Panc1 (cell line): ENCODE measurements around the gene INPP4B. TPM values are rescaled to one million over a fixed set of nuclear protein-coding genes. Genes with fewer than 3 reads are reported as not detected.

Experiments used
- ATAC-seq: fragments of 200-7000 bp; cut with Tn5 transposase; 2 replicates; pipeline ENCODE4 v1.9.1; 2020; ENCODE audit warnings: mild to moderate bottlenecking, moderate library complexity
- BruUV-seq: library from RNA; stranded (reverse); fragments of 400-500 nt; replicated peaks from 2 replicates; lab custom pipeline; 2021; lab: Mats Ljungman, UMichigan
- CTCF ChIA-PET: fragments of 300-600 bp; sonication (Branson Sonifier 250); formaldehyde crosslinking; loops from one replicate; lab custom pipeline; 2022; ENCODE audit warnings: antibody characterized with exemption; lab: Charles Lee
- POLR2A ChIA-PET: fragments of 300-600 bp; sonication (Branson Sonifier 250); formaldehyde crosslinking; loops from one replicate; lab custom pipeline; 2022; ENCODE audit warnings: antibody characterized with exemption; lab: Charles Lee
- DNase-seq: peaks from one replicate; pipeline ENCODE4 v3.0.0-alpha.2; 2010; ENCODE audit warnings: low read depth, low spot score
- H3K27ac ChIP-seq: 2 replicates; pipeline ENCODE4 v1.5.1; 2011; ENCODE audit warnings: mild to moderate bottlenecking, low read length, inconsistent platforms
- H3K27me3 ChIP-seq: fragments of 200-500 bp; sonication (Bioruptor generic); 2 replicates; pipeline ENCODE4 v1.6.0; 2014; ENCODE audit warnings: low read length, inconsistent platforms; ENCODE audit not compliant: control insufficient read depth, insufficient read depth
- H3K36me3 ChIP-seq: fragments of 200-500 bp; sonication (Bioruptor generic); 2 replicates; pipeline ENCODE4 v1.5.1; 2014; ENCODE audit warnings: inconsistent platforms, mild to moderate bottlenecking, low read length, moderate library complexity; ENCODE audit not compliant: control insufficient read depth, insufficient read depth
- H3K4me1 ChIP-seq: 2 replicates; pipeline ENCODE4 v1.5.1; 2011; ENCODE audit warnings: inconsistent platforms, mild to moderate bottlenecking, low read length, moderate library complexity; ENCODE audit not compliant: control insufficient read depth, insufficient read depth
- H3K4me3 ChIP-seq, 2 experiments: 2 replicates each; pipeline ENCODE4 v1.5.1; 2011 to 2012; ENCODE audit warnings: low read depth in 2 of 2, low read length in 2 of 2, mild to moderate bottlenecking in 2 of 2, inconsistent platforms in 1 of 2, moderate library complexity in 1 of 2
- H3K9me3 ChIP-seq: fragments of 200-500 bp; sonication (Bioruptor generic); 2 replicates; pipeline ENCODE4 v1.5.1; 2014; ENCODE audit warnings: low read depth, mild to moderate bottlenecking, inconsistent platforms, low read length, moderate library complexity; ENCODE audit not compliant: control insufficient read depth, insufficient read depth
- CTCF ChIP-seq: fragments of 450-650 bp; IDR thresholded peaks from 2 replicates; pipeline ENCODE4 v1.5.1; 2017; ENCODE audit warnings: mild to moderate bottlenecking
- POLR2AphosphoS5 ChIP-seq: IDR thresholded peaks from 2 replicates; pipeline ENCODE4 v1.6.1; 2012; ENCODE audit warnings: mild to moderate bottlenecking, low read depth, low read length, moderate library complexity
- SIN3A ChIP-seq: IDR thresholded peaks from 2 replicates; pipeline ENCODE4 v1.6.1; 2012; ENCODE audit warnings: low read depth, mild to moderate bottlenecking, low read length, moderate library complexity, borderline replicate concordance; ENCODE audit not compliant: insufficient read depth
- TCF7L2 ChIP-seq: IDR thresholded peaks from 2 replicates; pipeline ENCODE4 v1.6.1; 2011; ENCODE audit warnings: mild to moderate bottlenecking, low read depth, low read length, inconsistent platforms
- in situ Hi-C: cut with HindIII; loops from 2 replicates; pipeline ENCODE4 v1.10.0; 2016; ENCODE audit warnings: low sequenced_read_pairs, low pct_unique_long_range_greater_than_20kb
- intact Hi-C: fragments of 100-400 bp; cut with micrococcal nuclease; formaldehyde crosslinking; loops from one replicate; pipeline ENCODE4 v1.10.0; 2022; ENCODE audit not compliant: unreplicated experiment
- total RNA-seq: library from RNA; stranded (reverse); gene quantifications from one replicate; pipeline ENCODE4 v1.2.1, GENCODE V29; 2021; ENCODE audit not compliant: unreplicated experiment
- TF ChIP-seq, protein P1 (sequence below), 2 experiments: IDR thresholded peaks; 2 replicates each; pipeline ENCODE4 v1.6.1; 2011 to 2012; ENCODE audit warnings: low read depth in 2 of 2, control low read depth in 1 of 2, low read length in 1 of 2, mild to moderate bottlenecking in 1 of 2, moderate library complexity in 1 of 2; ENCODE audit not compliant: insufficient read depth in 1 of 2

The INPP4B gene
- total RNA-seq, 1 experiment from 2014 or later = 4.5 TPM

DNA sequence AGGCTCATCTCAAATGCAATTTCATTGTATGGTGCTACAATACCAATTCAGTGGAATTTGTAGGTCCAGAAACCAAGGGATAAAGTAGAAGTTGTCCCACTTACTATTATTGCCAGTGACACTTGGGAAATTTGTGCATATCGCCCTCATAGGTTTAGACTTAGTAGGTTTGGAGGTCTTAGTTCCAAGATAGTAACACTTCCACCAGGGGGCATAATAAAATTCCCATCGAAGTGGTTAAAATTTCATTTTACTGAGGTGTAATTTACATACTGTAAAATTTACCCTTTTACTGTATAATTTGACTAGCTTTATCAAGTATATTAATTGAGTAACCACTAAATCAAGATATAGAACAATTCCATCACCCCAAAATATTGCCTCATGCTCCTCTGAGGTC, 174.6 kb downstream of the INPP4B start:
- Histone ChIP-seq H3K27me3 (no peaks in the 10 kb centered on the region), H3K9me3 (no peaks in the 10 kb centered on the region), H3K4me3 (no peak overlapping the region), H3K36me3 (no peaks in the 10 kb centered on the region), H3K4me1 (no peaks in the 10 kb centered on the region), H3K27ac (no peak overlapping the region)
- DNase-seq = no peak
- CTCF ChIA-PET = no interaction called here
- no peak for TF ChIP-seq SIN3A
- no peak for TF ChIP-seq POLR2AphosphoS5
- no peak for TF ChIP-seq TCF7L2
- TF ChIP-seq CTCF = no peak
- TF ChIP-seq, protein P1, sequence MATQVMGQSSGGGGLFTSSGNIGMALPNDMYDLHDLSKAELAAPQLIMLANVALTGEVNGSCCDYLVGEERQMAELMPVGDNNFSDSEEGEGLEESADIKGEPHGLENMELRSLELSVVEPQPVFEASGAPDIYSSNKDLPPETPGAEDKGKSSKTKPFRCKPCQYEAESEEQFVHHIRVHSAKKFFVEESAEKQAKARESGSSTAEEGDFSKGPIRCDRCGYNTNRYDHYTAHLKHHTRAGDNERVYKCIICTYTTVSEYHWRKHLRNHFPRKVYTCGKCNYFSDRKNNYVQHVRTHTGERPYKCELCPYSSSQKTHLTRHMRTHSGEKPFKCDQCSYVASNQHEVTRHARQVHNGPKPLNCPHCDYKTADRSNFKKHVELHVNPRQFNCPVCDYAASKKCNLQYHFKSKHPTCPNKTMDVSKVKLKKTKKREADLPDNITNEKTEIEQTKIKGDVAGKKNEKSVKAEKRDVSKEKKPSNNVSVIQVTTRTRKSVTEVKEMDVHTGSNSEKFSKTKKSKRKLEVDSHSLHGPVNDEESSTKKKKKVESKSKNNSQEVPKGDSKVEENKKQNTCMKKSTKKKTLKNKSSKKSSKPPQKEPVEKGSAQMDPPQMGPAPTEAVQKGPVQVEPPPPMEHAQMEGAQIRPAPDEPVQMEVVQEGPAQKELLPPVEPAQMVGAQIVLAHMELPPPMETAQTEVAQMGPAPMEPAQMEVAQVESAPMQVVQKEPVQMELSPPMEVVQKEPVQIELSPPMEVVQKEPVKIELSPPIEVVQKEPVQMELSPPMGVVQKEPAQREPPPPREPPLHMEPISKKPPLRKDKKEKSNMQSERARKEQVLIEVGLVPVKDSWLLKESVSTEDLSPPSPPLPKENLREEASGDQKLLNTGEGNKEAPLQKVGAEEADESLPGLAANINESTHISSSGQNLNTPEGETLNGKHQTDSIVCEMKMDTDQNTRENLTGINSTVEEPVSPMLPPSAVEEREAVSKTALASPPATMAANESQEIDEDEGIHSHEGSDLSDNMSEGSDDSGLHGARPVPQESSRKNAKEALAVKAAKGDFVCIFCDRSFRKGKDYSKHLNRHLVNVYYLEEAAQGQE (IDR thresholded peaks at IDR 0.05; ENCODE audit: insufficient read depth in 1 of 2, low read depth in 2 of 2, low read length in 1 of 2) = no peak
- no TSS peak for BruUV-seq
- ATAC-seq = no peak
- in situ Hi-C loops (no loop called here), intact Hi-C loops (no loop called here)
- POLR2A ChIA-PET = no interaction called here

- CTCF ChIA-PET = no interaction called here
- no peaks in the 10 kb centered on the region for H3K4me1 ChIP-seq
- TF ChIP-seq, protein P1 (IDR thresholded peaks at IDR 0.05; ENCODE audit: insufficient read depth in 1 of 2, low read depth in 2 of 2, low read length in 1 of 2) = no peak
- TF ChIP-seq TCF7L2 (no peak), SIN3A (no peak)
- POLR2A ChIA-PET = no interaction called here
- no peak overlapping the region for H3K27ac ChIP-seq
- no TSS peak for BruUV-seq
- no peak overlapping the region for H3K4me3 ChIP-seq
- no peaks in the 10 kb centered on the region for H3K27me3 ChIP-seq
- H3K36me3 ChIP-seq = no peaks in the 10 kb centered on the region
- in situ Hi-C loops (no loop called here), intact Hi-C loops (no loop called here)
- ATAC-seq (no peak), DNase-seq (no peak)
- H3K9me3 ChIP-seq = no peaks in the 10 kb centered on the region
Measured at GRCh38 chr4:142663828-142664227, 182.3 kb downstream of the INPP4B start.
